Smooth muscle cell of the umbilical artery (primary cell): Measurements from ENCODE around the gene LACC1. TPM values are rescaled to one million over a fixed set of nuclear protein-coding genes. Genes with fewer than 3 reads are reported as not detected.

Source experiments
- total RNA-seq: library from RNA; depleted of rRNA; stranded (reverse); fragments of >200 nt; gene quantifications from 2 replicates; pipeline ENCODE4 v1.2.3, GENCODE V29; 2014

Gene LACC1
- 23.6 and 31.5 TPM in 2 replicates for total RNA-seq

DNA sequence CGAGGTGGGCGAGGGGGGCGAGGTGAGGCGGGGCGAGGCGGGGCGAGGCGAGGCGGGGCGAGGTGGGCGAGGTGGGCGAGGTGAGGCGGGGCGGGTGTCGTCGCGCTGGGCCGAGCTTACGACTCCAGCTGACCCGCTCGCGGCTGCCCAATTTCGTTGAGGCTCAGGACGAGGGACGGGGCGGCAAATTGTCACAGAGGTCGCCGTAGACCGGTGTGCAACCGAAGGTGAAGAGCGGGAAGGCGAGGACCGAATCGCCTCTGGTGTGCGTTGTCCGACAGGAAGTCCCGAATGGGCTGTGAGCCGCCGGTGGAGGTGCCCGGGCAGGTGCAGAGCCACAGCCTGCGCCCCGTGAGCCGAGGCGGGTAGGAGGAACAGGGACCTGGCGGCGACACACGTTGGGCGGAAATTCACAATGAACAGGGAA, at the start of gene LACC1:
TSS of gene LACC1 (plus strand) at position 150 of the 427 bp plus-strand sequence. CDS start 1,082 bp downstream, outside the sequence.

GRCh38 chr13:43878892-43879754, 581 bp upstream of the LACC1 start, which contains the start of gene CCDC122:
TSS of gene CCDC122 (minus strand) at chr13:43879740. CDS start at chr13:43869376, 10,364 bp downstream.

Other genes starting within 250 kb of the LACC1 start
- gene ENOX1, start 92.9 kb upstream of the LACC1 start, total RNA-seq = 2.1 TPM in 2 replicates
- 2.4 and 6.0 TPM in 2 replicates for gene CCDC122, start 164 bp upstream of the LACC1 start, total RNA-seq